ENCODE data around the gene C17orf75.
A peak's percentile ranks its signal among the peaks of the same experiment; 100 is the strongest.
"Not testable (repeated sequence)": the region's sequence is repeated elsewhere in the genome, so short reads cannot be mapped to it uniquely, and the experiment has no call there.

Gene C17orf75

DNA sequence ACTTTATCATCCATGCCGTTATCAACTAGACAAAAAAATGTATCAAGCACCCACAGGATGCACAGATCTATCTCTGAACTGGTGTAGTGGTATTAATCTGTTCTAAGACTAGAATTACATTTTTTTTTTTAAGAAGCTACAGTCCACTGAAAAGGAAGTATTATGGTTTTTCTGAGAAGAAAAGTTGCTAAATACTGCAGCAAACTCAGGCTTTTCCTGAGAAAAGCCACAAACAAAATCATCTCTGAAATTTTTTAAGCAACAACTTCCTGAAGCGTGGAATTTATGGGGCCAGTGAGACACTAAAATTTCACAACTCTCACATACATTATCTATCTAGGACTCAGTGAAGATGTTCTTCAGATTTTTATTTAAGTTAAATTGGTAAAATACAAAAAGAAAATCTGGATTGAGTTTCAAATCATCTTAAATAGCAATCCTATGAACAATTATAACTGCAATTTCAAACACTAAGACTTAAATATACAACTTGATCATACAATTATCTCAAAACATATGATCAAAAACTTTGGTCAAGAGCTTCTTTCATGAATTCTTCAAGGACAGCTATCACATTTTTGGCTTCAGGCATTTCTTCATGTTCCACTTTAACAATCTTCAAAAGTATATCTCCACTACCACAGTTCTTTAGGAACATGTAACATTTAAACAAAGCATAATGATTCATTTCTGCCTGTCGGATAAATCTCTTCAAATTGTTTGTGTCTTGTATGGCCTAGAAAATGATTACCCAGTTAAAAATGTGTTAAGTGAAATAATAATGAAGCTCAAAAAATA, 10.5 kb downstream of the C17orf75 start:
- peak overlapping the region; percentile 55 for H3K4me3 Mint-ChIP-seq
- H3K36me3 Mint-ChIP-seq (ENCODE audit: low read depth) = peaks cover 26% of the 10 kb centered on the region
- peaks cover 44% of the 10 kb centered on the region for H3K4me1 Mint-ChIP-seq (ENCODE audit: low read depth)
- H3K9me3 Mint-ChIP-seq = no peaks in the 10 kb centered on the region
- peak overlapping the region; percentile 70 for H3K27ac Mint-ChIP-seq
- H3K27me3 Mint-ChIP-seq (ENCODE audit: low read depth) = no peaks in the 10 kb centered on the region
- no peak for DNase-seq (ENCODE audit: low spot score)

DNA sequence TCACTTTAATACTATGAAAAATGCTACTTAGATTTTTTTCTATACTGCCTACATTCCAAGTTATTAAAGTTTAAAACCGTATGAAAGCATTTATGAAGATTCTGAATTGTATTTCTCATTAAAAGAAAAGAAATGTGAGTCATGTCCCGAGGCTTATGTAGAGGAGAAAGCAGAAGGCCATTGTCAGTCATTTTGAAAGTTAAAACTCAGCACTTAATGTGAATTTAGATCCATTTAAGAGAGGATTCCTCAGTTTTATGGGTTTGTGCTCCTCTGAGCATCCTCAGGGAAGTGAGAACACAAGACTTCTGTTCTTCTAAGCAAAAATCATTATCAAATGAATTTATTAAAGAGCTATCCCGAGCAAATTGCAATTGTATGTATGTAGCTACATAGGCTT, 11.8 kb downstream of the C17orf75 start:
- DNase-seq (ENCODE audit: low spot score) = no peak
- H3K4me3 Mint-ChIP-seq = peak overlapping the region; percentile 55

DNA sequence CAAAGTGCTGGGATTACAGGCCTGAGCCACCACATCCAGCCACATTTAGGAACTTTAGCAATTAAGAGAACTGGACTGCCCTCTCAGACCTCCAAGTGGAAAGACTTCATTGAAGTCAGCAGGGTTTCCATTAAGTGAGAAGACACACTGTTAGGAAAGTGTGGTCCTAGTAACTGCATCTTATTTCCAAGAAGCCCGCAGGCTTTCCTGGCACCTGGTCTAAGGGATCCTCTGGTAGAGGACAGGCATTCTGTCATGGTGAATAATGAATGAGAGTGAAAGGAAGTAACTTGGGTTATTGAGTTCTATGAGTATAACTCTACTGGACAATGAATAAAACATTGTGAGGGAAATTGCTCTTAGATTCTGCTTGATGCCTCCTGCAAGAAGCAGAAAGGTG, 14.1 kb downstream of the C17orf75 start:
- no peaks in the 10 kb centered on the region for H3K9me3 Mint-ChIP-seq
- H3K27me3 Mint-ChIP-seq (ENCODE audit: low read depth) = no peaks in the 10 kb centered on the region
- H3K36me3 Mint-ChIP-seq (ENCODE audit: low read depth) = peaks cover 3% of the 10 kb centered on the region
- DNase-seq (ENCODE audit: low spot score) = no peak
- no peak overlapping the region for H3K4me3 Mint-ChIP-seq
- H3K27ac Mint-ChIP-seq = no peak overlapping the region
- H3K4me1 Mint-ChIP-seq (ENCODE audit: low read depth) = peaks cover 48% of the 10 kb centered on the region

More for the DNA sequence above, 11.8 kb downstream of the C17orf75 start:
- Mint-ChIP-seq H3K4me1 (ENCODE audit: low read depth) (peaks cover 42% of the 10 kb centered on the region), H3K36me3 (ENCODE audit: low read depth) (peaks cover 16% of the 10 kb centered on the region), H3K27ac (peak overlapping the region; percentile 70), H3K27me3 (ENCODE audit: low read depth) (no peaks in the 10 kb centered on the region), H3K9me3 (no peaks in the 10 kb centered on the region)

DNA sequence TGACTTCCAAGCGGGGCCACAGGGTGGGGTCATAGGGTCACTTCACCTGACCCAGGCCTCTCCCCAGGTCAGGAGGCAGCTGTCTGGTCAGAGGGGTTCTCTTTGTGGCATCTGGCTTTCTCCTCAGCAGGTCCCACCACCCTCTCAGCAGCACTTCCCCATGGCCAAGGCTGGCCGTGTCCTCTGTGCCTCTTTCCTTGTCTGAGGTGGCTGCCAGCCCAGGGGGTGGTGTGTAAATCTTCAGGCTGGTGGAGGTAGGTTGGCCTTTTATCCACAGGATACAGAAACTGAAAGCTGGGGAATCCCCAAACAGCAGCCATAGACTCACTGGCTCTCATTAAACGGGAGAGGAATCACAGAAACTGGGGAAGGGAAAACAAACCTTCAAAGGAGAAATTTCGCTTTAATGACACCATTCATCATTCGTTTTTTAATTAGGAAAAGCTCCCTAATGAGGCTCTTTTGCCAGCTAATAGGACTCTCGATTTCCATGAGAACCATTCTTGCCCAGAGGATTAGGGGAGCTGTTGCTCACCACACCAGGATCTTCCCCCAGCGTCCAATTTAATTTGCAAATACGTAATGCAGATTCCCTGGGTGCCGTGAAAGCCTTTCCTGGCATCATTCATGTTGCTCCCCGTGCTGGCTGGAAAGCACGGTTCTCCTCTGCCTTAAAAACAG, 18.0 kb downstream of the C17orf75 start:
- DNase-seq (ENCODE audit: low spot score) = peak; percentile 45
- H3K27ac Mint-ChIP-seq = peak overlapping the region; percentile 63
- H3K9me3 Mint-ChIP-seq = no peaks in the 10 kb centered on the region
- peaks cover 33% of the 10 kb centered on the region for H3K4me1 Mint-ChIP-seq (ENCODE audit: low read depth)
- no peaks in the 10 kb centered on the region for H3K36me3 Mint-ChIP-seq (ENCODE audit: low read depth)
- H3K4me3 Mint-ChIP-seq = peak overlapping the region; percentile 32
- no peaks in the 10 kb centered on the region for H3K27me3 Mint-ChIP-seq (ENCODE audit: low read depth)

DNA sequence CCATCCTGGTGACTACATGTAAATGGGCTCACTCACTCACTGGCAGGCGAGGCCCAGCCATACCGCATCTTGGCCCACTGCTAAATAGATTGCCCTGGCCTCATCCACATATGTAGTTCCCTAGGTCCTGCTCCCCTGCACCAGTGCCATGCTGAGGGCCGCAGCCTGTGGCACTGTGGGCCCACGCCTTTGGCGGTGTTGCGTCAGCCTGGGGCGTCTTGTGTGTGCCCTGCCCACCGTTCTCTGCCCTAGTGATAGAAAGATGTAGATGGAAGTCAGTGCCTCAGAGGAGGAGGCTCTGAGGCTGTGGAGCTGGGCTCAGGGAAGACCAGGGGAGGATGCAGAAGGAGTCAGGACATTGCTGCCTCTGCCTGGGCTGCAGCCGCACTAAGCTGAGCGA, 18.9 kb downstream of the C17orf75 start:
- Mint-ChIP-seq H3K27ac (peak overlapping the region; percentile 14), H3K36me3 (ENCODE audit: low read depth) (no peaks in the 10 kb centered on the region), H3K4me1 (ENCODE audit: low read depth) (peaks cover 35% of the 10 kb centered on the region), H3K9me3 (no peaks in the 10 kb centered on the region), H3K27me3 (ENCODE audit: low read depth) (no peaks in the 10 kb centered on the region), H3K4me3 (peak overlapping the region; percentile 8)
- no peak for DNase-seq (ENCODE audit: low spot score)

DNA sequence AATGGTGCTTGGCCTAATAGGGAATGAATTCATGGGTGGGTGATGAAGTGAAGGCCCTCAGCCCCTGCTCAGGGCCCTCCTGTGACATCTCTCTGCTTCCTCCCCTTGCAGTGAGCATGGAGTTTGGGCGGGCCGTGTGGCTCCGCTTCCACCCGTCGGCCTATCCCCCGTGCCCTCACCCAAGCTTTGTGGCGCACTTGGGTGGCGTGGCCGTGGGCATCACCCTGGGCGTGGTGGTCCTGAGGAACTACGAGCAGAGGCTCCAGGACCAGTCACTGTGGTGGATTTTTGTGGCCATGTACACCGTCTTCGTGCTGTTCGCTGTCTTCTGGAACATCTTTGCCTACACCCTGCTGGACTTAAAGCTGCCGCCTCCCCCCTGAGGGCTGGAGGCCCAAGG, 21.1 kb downstream of the C17orf75 start:
- H3K4me3 Mint-ChIP-seq = no peak overlapping the region
- no peak overlapping the region for H3K27ac Mint-ChIP-seq
- H3K4me1 Mint-ChIP-seq (ENCODE audit: low read depth) = peaks cover 37% of the 10 kb centered on the region
- no peak for DNase-seq (ENCODE audit: low spot score)
- H3K27me3 Mint-ChIP-seq (ENCODE audit: low read depth) = peaks cover under 1% of the 10 kb centered on the region
- H3K36me3 Mint-ChIP-seq (ENCODE audit: low read depth) = no peaks in the 10 kb centered on the region
- no peaks in the 10 kb centered on the region for H3K9me3 Mint-ChIP-seq

DNA sequence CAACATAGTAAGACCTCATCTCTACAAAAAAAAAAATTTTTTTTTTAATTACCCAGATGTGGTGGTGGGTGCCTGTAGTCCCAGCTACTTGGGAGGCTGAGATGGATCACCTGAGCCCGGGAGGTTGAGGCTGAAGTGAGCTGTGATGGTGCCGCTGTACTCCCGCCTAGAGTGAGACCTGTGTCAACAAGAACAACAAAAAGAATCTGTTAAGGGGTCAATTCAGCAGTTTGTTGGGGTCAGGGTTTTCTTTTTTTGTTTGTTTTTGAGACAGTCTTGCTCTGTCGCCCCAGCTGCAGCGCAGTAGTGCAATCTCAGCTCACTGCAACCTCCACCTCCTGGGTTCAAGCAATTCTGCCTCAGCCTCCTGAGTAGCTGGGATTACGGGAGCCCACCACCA, 21.9 kb downstream of the C17orf75 start:
- H3K9me3 Mint-ChIP-seq; DNase-seq (ENCODE audit: low spot score); H3K4me3 Mint-ChIP-seq; H3K27me3 Mint-ChIP-seq (ENCODE audit: low read depth); H3K27ac Mint-ChIP-seq; H3K36me3 Mint-ChIP-seq (ENCODE audit: low read depth): not testable (repeated sequence)
- peaks cover 37% of the 10 kb centered on the region for H3K4me1 Mint-ChIP-seq (ENCODE audit: low read depth)

DNA sequence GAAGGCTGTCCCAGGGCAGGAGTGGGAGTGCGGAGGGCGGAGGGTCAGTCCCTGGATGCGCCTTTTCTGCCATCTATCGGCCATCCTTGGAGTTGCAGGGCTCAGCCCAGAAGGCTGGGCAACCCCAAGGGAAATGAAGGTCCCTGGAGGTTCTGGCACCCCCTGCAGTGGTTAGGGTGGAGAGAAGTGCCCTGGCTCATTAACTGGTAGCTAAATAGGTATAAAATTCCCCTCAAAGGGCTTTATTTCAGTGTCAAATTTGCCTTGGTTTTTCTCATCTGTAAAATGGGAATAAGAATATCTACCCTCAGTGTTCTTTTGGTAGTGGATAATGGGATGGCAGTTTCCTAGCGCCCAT, 22.4 kb downstream of the C17orf75 start:
- peak overlapping the region; percentile 84 for H3K4me3 Mint-ChIP-seq
- peaks cover 13% of the 10 kb centered on the region for H3K27me3 Mint-ChIP-seq (ENCODE audit: low read depth)
- H3K4me1 Mint-ChIP-seq (ENCODE audit: low read depth) = peaks cover 36% of the 10 kb centered on the region
- DNase-seq (ENCODE audit: low spot score) = peak; percentile 74
- H3K36me3 Mint-ChIP-seq (ENCODE audit: low read depth) = no peaks in the 10 kb centered on the region
- H3K27ac Mint-ChIP-seq = no peak overlapping the region
- H3K9me3 Mint-ChIP-seq = no peaks in the 10 kb centered on the region

DNA sequence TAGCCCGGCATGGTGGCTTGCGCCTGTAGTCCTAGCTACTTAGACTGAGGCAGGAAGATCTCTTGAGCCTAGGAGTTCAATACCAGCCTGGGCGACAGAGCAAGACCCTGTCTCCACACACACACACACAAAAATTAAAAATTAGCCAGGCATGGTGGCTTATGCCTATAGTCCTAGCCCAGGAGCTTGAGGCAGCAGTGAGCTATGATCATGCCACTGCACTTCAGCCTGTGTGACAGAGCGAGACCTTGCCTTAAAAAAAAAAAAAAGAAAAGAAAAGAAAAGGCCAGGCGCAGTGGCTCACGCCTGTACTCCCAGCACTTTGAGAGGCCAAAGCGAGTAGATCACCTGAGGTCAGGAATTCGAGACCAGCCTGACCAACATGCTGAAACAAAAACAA, 23.9 kb downstream of the C17orf75 start:
- Mint-ChIP-seq H3K4me1 (ENCODE audit: low read depth) (peaks cover 21% of the 10 kb centered on the region), H3K27me3 (ENCODE audit: low read depth) (peaks cover 18% of the 10 kb centered on the region), H3K27ac (no peak overlapping the region), H3K9me3 (no peaks in the 10 kb centered on the region), H3K4me3 (peak overlapping the region; percentile 32), H3K36me3 (ENCODE audit: low read depth) (no peaks in the 10 kb centered on the region)
- no peak for DNase-seq (ENCODE audit: low spot score)

DNA sequence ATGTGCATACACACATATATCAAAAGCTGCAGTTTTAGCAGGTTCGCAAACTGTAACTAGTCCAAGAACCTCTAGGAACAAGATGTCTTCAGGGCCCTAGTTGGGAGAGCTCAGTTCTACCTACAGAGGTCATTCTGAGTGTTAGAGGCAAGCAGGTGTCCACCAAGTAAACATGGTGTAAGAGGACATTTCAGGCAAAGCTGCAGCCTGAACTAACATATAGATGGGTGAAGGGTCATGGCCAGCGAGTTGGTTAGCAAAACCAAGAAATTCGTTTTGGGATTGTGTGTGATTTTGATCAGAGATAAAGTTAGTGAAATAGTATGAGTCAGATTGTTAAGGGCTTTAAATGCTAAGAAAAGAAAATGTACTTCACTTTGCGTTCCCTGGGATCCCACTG, 24.6 kb downstream of the C17orf75 start:
- no peak overlapping the region for H3K4me3 Mint-ChIP-seq
- no peak for DNase-seq (ENCODE audit: low spot score)
- H3K4me1 Mint-ChIP-seq (ENCODE audit: low read depth) = peaks cover 20% of the 10 kb centered on the region
- H3K27ac Mint-ChIP-seq = no peak overlapping the region
- H3K36me3 Mint-ChIP-seq (ENCODE audit: low read depth) = no peaks in the 10 kb centered on the region
- peaks cover 18% of the 10 kb centered on the region for H3K27me3 Mint-ChIP-seq (ENCODE audit: low read depth)
- no peaks in the 10 kb centered on the region for H3K9me3 Mint-ChIP-seq

DNA sequence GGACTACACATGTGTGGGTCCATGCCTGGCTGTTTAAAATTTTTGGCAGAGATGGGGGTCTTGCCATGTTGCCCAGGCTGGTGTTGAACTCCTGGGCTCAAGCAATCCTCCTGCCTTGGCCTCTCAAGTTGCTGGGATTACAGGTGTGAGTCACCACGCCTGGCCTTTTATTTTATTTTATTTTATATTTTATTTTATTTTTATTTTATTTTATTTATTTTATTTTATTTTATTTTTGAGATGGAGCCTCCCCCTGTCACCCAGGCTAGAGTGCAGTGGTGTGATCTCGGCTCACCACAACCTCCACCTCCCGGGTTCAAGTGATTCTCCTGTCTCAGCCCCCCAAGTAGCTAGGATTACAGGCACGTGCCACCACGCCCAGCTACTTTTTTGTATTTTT, 25.3 kb downstream of the C17orf75 start:
- DNase-seq (ENCODE audit: low spot score); H3K36me3 Mint-ChIP-seq (ENCODE audit: low read depth); H3K27ac Mint-ChIP-seq; H3K4me3 Mint-ChIP-seq; H3K9me3 Mint-ChIP-seq: not testable (repeated sequence)
- H3K27me3 Mint-ChIP-seq (ENCODE audit: low read depth) = peaks cover 20% of the 10 kb centered on the region
- H3K4me1 Mint-ChIP-seq (ENCODE audit: low read depth) = peaks cover 20% of the 10 kb centered on the region

DNA sequence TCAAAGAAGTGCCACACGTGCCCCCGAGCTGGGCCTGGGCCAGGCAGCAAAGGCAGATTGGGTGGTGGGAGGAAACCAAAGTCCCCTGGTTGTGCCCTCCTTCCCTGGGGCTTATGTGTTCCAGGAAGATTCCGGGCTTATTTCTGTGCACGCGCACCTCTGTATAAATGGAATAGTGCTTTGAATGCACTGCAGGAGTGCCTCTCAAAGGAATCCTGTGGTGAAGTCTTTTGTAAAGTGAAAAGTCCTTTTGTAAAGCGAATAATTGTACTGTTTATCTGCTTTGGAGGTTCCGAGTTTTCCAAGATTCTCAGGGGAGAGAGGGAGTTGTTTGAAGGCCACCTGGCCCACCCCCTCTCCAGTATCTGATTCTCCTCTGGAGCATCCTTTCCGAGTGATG, 26.8 kb downstream of the C17orf75 start:
- no peak for DNase-seq (ENCODE audit: low spot score)
- no peak overlapping the region for H3K27ac Mint-ChIP-seq
- H3K36me3 Mint-ChIP-seq (ENCODE audit: low read depth) = no peaks in the 10 kb centered on the region
- peaks cover 29% of the 10 kb centered on the region for H3K27me3 Mint-ChIP-seq (ENCODE audit: low read depth)
- no peak overlapping the region for H3K4me3 Mint-ChIP-seq
- no peaks in the 10 kb centered on the region for H3K9me3 Mint-ChIP-seq
- peaks cover 20% of the 10 kb centered on the region for H3K4me1 Mint-ChIP-seq (ENCODE audit: low read depth)

DNA sequence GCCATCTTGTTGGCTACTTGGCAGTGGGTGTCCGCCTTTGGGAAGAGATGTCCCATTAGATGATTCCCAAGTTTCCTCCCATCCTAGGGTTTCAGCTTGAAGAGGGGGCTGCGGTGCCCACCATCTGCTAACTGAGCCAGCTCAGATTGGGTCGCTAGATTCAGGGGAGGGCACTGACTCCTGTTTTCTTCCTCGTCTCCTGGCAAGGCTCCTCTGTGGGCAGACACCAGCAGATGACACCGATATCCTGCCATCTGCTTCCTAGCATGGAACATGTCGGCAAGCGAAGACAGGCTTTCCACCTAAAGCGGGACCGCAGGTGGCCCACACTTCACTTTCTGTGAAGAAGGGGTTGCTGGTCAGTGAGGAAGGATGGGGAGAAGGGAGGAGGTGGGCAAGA, 27.3 kb downstream of the C17orf75 start:
- peaks cover 18% of the 10 kb centered on the region for H3K4me1 Mint-ChIP-seq (ENCODE audit: low read depth)
- H3K27me3 Mint-ChIP-seq (ENCODE audit: low read depth) = peaks cover 31% of the 10 kb centered on the region
- no peaks in the 10 kb centered on the region for H3K36me3 Mint-ChIP-seq (ENCODE audit: low read depth)
- H3K4me3 Mint-ChIP-seq = no peak overlapping the region
- no peak for DNase-seq (ENCODE audit: low spot score)
- no peak overlapping the region for H3K27ac Mint-ChIP-seq
- H3K9me3 Mint-ChIP-seq = no peaks in the 10 kb centered on the region

DNA sequence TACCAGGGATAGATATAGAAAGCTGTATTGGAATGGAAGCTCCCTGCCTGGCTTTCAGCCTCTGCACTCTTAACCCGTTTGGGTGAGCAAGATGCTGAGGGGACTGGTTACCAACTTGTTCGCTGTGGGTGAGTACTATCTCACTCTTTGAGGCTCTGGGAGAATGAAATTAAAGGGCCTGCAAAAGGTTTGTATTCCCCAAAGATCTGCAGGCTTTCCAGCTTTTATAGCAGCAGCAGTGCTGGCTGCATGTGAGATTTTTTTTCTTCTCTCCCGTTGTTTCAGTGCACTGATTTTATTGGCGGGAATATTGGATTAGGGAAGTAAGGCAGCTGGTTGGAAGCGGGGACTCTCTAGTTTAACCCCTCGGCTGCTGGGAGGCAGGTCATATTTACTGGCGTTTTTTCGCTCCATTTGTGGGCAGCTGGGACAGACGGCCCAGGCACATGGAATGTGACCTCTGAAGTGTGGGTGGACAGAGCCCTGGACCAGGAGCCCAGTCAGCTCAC, 30.9 kb downstream of the C17orf75 start:
- Mint-ChIP-seq H3K27ac (no peak overlapping the region), H3K27me3 (ENCODE audit: low read depth) (peaks cover 44% of the 10 kb centered on the region), H3K4me1 (ENCODE audit: low read depth) (no peaks in the 10 kb centered on the region), H3K36me3 (ENCODE audit: low read depth) (no peaks in the 10 kb centered on the region), H3K4me3 (no peak overlapping the region), H3K9me3 (no peaks in the 10 kb centered on the region)
- DNase-seq (ENCODE audit: low spot score) = no peak
